NCI-H524 treated with DMSO at 0.1 percent for 48 hours (cell line): ENCODE measurements around the gene RTN4R.
"Not testable (repeated sequence)": the region's sequence is repeated elsewhere in the genome, so short reads cannot be mapped to it uniquely, and the experiment has no call there.

ENCODE experiments used
- DNase-seq: peaks from one replicate; lab custom pipeline; 2025; lab: John Stamatoyannopoulos, UW

RTN4R gene

GRCh38 chr22:20305894-20306645 is 38.0 kb upstream of the RTN4R start:
- DNase-seq: no peak

- not testable (repeated sequence) for DNase-seq
These were observed 37.2 kb upstream of the RTN4R start for GRCh38 chr22:20305230-20305893.

- no peak for DNase-seq
These were observed 36.5 kb upstream of the RTN4R start for GRCh38 chr22:20304646-20305045.

GRCh38 chr22:20303229-20303534 is 35.1 kb upstream of the RTN4R start:
- DNase-seq: not testable (repeated sequence)

DNA sequence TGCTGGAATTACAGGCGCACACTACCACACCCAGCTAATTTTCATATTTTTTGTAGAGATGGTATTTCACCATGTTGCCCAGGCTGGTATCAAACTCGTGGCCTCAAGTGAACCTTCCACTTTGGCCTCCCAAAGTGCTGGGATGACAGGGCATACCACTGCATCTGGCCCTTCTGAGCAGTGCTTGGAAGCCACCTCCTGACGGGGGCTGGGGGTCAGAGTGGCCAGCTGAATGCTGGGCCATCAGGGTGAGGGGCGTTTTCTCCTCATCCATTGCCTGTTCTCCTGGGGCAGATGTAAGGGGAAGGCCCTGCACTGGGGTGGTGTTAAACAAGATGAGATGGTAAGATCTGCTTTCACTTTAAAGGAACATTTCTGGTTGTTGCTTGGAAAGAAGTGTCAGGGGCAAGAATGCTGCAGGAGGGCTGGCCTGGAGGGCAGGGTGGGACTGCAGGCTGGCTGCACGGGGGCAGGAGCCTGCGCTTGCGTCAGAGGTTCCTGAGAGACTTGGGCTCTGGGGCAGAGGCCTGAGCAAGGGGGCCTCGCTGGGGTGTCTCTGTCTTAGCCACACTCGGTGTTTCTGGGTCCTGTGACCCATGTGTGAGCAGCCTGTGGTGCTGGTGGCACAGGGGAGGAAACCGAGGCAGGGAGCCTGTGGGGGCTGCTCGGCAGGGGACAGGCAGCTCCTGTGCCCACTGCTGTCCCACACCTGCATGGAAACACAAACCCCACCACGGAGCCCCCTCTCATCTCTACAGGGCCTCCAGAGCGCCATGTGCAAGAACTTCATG is 34.5 kb upstream of the RTN4R start:
- DNase-seq: no peak

- no peak for DNase-seq
These were observed 31.6 kb upstream of the RTN4R start for GRCh38 chr22:20299746-20300136.

GRCh38 chr22:20298803-20299745 is 31.0 kb upstream of the RTN4R start:
- DNase-seq: no peak

DNA sequence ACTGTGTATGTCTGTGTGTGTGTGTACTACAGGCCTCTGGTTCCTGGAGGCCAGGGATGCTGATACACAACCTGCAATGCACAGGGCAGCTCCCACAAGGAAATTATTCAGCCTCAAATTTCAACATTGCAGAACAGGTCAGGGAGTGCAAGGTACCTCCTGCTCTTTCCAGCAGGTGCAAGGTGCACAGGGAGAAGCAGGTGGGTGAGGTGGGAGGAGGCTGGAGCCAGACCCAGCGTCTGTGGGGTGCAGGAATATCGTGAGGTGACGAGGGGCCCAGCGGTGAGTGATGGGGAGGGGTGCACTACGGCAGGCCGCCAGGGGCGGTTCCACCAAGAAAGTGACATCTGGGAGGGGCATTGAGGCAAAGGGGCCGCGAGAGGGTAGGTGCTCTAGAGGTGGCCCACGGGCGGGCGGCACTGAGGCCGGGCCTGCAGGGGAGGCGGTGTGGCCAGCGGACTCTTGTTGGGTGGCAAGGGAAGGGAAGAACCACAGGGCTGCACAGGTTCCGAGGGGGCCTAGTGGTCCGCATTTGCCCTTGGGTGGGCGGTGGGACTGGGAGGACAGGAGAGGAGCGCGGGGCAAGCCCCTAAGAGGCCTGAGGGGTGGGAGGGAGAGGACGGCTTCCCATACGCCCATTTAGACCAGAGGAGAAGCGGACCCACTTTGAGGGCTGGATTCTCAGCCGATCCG is 30.1 kb upstream of the RTN4R start:
- DNase-seq: no peak

DNA sequence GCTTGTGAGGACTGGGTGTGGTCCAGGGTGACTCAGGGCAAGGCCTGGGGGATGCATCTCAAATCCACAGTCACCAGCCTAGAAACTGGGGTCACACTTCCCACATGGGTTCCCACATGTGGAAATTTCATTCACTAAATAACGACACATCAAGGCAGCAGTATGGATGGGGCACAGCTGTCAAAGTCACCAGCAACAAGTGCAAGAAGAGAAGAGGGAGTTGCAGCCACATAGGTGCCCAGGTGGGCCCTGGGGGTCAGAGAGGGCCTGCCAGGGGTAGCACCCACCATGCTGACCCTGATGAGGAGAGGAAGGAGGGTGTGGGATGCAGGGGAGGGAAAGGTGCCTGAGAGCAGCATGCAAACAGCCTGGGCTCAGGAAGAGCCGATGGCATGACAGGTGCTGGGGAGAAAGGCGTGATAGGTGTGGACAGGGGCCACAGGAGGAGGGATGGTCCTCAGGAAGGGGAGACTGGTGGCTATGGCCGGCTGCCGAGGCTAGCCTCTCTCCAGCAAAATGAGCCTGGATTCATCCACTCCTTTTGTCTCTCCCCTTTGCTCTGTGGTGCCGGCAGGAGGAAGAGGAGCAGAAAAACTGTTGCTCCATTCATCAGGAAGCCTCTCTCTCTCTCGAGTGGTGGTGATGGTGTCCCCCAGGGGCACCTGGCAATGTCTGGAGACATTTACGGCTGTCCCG is 29.4 kb upstream of the RTN4R start:
- DNase-seq: no peak

DNA sequence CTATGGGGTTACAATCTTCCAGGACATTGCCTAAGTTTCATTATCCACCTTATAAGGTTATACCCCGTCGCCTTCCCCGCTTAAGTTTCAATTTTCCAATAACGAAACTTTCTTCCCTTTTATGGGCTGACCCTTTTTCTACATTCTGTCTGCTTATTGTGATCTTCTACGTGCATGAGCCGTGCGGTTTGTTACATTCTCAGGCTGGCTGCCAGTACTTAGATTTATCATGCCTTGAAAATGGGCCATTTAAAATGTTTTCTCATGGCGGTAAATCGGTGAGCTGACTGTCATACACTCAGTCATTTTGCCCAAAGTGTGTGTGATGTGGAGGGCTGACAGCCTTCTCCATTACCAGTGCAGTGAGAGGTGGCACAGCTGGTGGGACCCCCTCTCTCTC is 28.5 kb upstream of the RTN4R start:
- no peak for DNase-seq

DNA sequence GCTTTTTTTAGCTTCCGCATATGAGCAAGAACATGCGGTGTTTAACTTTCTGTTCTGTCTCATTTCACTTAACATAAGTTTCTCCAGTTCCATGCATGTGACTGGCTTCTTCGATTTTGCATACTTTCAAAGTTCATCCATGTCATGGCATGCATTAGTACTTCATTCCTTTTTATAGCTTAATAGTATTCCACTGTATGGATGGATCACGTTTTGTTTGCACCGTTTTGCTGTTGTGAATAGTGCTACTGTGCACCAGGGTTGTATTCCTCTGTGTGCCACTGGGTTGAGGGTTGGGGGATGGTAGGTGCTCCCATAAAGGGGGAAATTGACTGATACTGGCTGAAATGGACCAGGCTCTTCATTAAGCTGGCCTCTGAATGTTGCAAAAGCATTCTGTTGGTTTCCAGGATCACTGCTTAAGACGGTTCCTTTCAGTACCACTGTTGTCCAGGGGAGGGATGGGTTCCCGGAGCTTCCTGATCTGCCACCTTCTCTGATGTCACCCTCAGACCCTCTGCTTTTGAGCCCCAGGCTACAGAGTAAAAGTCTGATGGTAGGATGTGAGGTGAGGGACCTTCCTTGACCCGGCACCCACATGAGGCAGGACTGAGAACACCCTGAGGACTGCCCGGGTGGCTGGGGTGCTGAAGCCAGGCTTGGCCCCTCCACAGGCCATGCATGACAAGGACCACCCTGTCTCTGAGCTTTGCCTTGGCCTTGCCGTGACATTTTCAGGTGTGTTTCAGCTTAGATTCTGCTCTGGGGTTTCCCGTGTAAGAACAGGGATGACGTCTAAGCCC is 27.3 kb upstream of the RTN4R start:
- no peak for DNase-seq

DNA sequence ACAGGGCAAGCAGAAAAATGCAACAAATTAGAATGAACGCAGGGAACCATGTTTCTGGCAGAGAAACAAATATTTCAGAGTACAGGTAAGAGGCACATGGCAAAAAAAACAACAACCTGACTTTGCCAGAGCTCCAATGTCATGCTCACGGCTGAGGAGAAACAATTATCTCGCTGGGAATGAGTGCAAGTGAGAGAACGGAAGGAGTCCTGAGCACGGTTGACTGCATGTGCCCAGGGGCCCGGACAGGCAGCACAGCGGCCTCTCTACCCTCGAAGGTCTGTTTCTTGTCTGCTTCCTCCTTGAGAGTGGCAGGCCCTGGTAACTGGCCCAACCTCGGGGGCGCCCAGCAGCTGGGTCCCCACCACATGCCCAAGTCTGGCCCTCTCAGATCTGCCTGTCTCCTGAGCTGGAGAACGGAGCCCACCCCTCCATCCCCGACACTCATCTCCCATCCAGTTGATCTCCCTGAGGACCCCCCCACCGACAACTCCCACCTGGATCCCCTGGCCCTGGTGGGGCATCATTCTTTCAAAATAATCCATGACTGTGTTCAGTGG is 24.6 kb upstream of the RTN4R start:
- no peak for DNase-seq

GRCh38 chr22:20292108-20292507 is 24.0 kb upstream of the RTN4R start:
- DNase-seq: no peak

DNA sequence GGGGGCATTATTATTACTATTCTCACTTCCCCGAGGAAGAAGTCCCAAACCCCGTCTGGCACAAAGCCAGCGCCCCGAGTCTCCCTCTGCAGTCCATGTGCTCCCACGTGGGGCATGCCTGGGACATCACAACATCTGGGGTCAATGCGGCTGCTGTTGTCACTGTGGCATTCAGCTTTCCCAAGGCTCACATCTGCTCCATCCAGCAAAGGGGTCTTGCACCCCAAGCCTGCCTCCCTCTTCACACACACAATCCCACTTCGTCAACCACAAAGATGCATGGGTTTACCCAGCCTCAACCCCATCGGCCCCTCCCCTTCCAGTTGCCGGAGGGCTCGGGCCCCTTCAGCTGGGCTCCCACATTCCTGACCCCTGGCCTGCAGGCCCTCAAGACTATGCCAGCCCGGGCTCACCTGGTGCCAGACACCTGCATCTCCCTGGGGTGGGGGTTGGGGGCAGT is 23.5 kb upstream of the RTN4R start:
- no peak for DNase-seq

DNA sequence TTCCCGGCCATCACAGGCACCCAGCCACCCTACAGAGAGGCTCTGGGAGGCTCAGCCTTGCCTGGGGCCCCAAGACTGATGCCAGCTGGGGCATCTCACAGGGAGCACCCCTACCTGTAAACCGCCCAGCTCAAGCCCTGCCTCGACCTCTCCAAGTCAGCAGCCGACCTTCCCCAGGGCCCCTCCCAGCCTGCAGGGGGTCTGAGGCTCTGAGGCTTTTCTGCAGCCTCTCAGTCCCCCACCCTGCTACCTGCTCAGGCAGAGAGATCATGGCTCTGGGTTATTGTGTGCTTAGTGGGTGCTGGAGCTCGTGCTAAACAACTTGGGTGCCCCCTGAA is 23.1 kb upstream of the RTN4R start:
- no peak for DNase-seq

- DNase-seq: no peak
These were observed 22.6 kb upstream of the RTN4R start for GRCh38 chr22:20290578-20291248.

DNA sequence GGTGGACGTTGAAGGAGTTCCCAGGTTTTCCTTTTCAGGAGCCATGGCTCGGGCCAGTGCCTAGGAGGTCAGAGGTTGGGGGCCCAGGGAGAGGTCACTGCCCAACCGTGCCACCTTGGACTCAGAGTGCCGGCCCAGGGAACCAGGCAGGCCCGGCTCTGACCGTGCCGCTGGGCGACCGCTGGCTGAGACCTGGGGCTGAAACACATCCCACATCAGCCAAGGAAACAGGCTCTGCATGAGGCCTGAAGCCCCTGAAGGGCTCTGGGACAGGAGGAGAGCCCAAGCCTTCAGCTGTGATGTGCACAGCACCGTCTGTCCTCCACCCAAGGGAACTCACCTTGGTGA is 21.9 kb upstream of the RTN4R start:
- DNase-seq: no peak

DNA sequence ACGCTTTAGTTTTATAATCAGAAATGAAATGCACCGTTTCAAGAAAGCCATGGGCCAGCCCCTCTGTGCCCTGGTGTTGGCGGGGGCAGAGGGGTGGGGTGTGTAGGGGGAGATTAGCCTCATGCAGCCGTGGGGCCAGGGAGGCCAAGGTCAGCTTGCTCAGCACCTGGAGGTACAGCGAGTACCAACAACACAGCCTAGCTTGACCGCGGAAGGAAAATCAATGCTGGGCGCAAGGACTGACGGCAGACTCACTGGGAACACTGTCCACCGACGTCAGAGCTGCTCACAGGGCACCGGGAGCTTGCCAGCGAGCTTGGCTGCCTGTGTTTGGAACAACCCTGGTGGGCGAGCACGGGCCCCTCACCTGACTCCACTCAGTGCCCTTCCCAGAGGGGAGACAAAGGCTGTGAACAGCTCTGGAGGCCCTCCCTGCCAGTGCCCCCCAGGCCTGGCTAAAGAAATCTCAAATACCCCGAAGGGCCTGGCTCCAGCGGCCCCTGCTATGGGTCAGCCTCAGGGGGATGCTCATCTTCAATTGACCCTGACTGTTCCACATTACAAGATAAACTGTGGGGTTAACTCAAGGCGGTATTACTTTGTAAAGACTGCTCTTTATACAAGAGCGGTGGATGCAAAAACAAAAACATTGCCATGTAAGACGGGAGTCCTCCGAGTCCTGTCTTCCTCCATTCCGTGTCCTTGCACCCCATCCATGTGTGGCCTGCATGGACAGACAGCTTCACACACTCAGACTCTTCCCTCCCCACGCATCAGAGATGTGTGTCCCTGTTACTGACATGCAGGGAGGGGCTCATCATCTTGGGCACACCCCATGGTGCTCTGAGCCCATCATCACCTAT is 21.3 kb upstream of the RTN4R start:
- DNase-seq: not testable (repeated sequence)
